ENCODE measurements around the gene MRLN.
"Not testable (repeated sequence)": the region's sequence is repeated elsewhere in the genome, so short reads cannot be mapped to it uniquely, and the experiment has no call there.

Gene MRLN

GRCh38 chr10:59745163-59745650 lies 8.0 kb downstream of the MRLN start:
- DNase-seq (ENCODE audit: low read depth) = no peak

- DNase-seq (ENCODE audit: low read depth) = not testable (repeated sequence)
These were observed 8.5 kb downstream of the MRLN start for GRCh38 chr10:59744762-59745161.

GRCh38 chr10:59744156-59744555 lies 9.1 kb downstream of the MRLN start:
- DNase-seq (ENCODE audit: low read depth) = not testable (repeated sequence)

- no peak for DNase-seq (ENCODE audit: low read depth)
These were observed 11.7 kb downstream of the MRLN start for GRCh38 chr10:59741583-59741982.

- DNase-seq (ENCODE audit: low read depth) = no peak
These were observed 12.2 kb downstream of the MRLN start for GRCh38 chr10:59741048-59741447.

GRCh38 chr10:59736749-59737148 lies 16.5 kb downstream of the MRLN start:
- DNase-seq (ENCODE audit: low read depth) = no peak

GRCh38 chr10:59735296-59735695 lies 18.0 kb downstream of the MRLN start:
- DNase-seq (ENCODE audit: low read depth) = no peak

GRCh38 chr10:59734014-59734462 lies 19.2 kb downstream of the MRLN start:
- DNase-seq (ENCODE audit: low read depth) = no peak

- not testable (repeated sequence) for DNase-seq (ENCODE audit: low read depth)
These were observed 19.8 kb downstream of the MRLN start for GRCh38 chr10:59733321-59734013.

GRCh38 chr10:59732849-59733248 lies 20.4 kb downstream of the MRLN start:
- DNase-seq (ENCODE audit: low read depth) = not testable (repeated sequence)

- DNase-seq (ENCODE audit: low read depth) = not testable (repeated sequence)
These were observed 24.1 kb downstream of the MRLN start for GRCh38 chr10:59729167-59729566.

GRCh38 chr10:59724098-59724938 lies 28.9 kb downstream of the MRLN start:
- DNase-seq (ENCODE audit: low read depth) = no peak

- DNase-seq (ENCODE audit: low read depth) = no peak
These were observed 32.9 kb downstream of the MRLN start for GRCh38 chr10:59720377-59720776.

- no peak for DNase-seq (ENCODE audit: low read depth)
These were observed 33.9 kb downstream of the MRLN start for GRCh38 chr10:59719374-59719773.

GRCh38 chr10:59718257-59718656 lies 35.0 kb downstream of the MRLN start:
- DNase-seq (ENCODE audit: low read depth) = no peak

- no peak for DNase-seq (ENCODE audit: low read depth)
These were observed 39.9 kb downstream of the MRLN start for GRCh38 chr10:59713196-59713821.

GRCh38 chr10:59711871-59712494 lies 41.3 kb downstream of the MRLN start:
- DNase-seq (ENCODE audit: low read depth) = no peak

- DNase-seq (ENCODE audit: low read depth) = peak; percentile 12
These were observed 43.7 kb downstream of the MRLN start, which contains the start of gene SLC16A9 for GRCh38 chr10:59709395-59710125. Gene SLC16A9 (minus strand): TSS chr10:59709850. CDS start chr10:59684291, 25,559 bp downstream.

GRCh38 chr10:59708816-59709394 lies 44.4 kb downstream of the MRLN start:
- DNase-seq (ENCODE audit: low read depth) = no peak

- no peak for DNase-seq (ENCODE audit: low read depth)
These were observed 46.1 kb downstream of the MRLN start for GRCh38 chr10:59706851-59707797.
